NCI-H1092 (cell line): ENCODE results near the gene CPT2.
A peak's percentile ranks its signal among the peaks of the same experiment; 100 is the strongest.

ENCODE experiments used
- DNase-seq: peaks from one replicate; lab custom pipeline; 2025; lab: John Stamatoyannopoulos, UW

Gene CPT2

DNA sequence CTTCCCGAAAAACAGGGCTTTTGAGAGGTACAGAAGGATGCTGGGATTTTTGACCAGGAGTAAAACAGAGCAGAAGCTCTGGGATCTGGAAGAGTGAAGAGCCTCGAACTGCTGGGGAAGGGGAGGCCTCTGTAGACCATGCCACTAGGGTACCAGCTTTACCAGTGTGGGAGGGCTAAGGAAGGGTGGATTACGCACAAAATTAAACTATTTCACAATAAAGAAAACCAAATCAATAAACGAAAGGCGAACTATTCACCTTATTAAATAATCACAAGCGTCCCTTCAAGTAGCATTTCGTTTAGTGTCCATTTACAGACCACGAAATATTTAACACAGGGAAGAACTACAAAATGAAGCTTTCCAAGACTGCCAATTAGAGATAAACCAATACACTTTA, 23.1 kb downstream of the CPT2 start:
- no peak for DNase-seq

DNA sequence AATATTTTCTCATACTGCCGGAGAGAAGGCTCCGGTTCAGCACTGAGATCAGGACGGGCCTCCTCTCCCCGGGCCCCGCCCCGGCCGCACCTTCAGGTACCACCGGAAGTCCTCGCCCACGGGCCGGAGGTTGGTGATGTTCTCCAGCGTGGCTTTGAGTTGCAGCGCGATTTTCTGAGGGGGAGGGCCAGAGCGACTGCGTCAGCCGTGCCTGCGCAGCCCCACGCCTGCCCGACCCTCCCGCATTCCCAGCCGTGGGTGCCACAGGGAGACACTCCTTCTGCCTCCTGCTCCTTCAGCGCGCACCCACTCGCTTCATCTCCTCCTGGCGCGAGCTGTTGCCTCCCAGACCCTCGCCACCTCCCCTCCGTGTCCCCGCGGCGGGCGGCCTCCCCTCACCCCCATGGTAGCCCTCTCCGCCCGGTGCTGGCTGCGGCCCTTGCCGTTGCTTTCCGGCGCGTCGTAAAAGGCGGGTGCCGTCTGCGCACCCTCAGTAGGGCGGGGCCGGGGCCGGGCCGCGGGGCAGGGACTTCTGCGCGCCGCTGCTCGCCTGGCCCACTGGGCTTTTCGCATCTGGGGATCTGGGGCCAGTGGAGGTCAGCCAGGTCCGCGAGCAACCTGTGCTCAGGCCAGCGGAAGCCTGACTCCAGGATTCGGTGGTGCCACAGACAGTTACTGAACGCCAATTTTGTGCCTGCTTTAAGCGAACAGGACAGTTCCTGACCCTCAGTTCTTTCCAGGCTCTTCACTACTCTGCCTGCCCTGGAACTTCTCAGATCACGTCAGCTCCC, 23.7 kb downstream of the CPT2 start, which contains the start of gene CZIB:
CZIB (minus strand) TSS at position 464 of the 791 bp plus-strand sequence; CDS start at position 405, 59 bp downstream.
- DNase-seq = peak; percentile 81

DNA sequence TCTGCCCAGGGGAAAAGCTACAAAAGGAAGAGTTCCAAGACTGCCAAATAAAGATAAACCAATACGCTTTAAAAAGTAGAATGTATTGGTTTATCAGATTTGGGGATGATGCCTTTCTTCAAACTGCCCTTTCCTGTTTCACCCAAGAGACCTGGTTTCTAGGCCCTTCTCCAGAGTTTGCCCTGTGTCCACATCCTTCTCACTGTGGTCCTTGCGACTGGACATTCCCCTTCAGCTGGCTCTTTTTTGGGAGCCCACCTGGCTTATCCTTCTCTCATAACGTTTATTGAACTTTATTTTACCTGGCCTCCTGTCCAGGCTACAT, 24.3 kb downstream of the CPT2 start:
- no peak for DNase-seq

DNA sequence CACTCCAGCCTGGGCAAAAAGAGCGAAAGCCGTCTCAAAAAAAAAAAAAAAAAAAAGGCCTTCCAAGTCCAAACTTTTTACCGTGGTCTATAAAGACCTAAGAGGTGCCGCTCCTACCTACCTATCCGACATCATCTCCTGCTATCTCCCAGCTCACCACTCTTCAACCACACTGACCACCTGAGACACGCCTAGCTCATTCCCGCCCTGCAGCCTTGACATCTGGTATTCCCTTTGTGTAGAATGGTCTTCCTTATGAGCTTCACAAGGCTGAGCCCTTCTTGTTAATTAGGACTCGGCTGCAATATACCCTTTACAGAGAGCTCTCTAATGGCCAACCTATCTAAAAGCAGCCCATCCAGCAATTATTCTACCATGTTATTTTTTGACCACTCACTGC, 41.0 kb downstream of the CPT2 start:
- no peak for DNase-seq

DNA sequence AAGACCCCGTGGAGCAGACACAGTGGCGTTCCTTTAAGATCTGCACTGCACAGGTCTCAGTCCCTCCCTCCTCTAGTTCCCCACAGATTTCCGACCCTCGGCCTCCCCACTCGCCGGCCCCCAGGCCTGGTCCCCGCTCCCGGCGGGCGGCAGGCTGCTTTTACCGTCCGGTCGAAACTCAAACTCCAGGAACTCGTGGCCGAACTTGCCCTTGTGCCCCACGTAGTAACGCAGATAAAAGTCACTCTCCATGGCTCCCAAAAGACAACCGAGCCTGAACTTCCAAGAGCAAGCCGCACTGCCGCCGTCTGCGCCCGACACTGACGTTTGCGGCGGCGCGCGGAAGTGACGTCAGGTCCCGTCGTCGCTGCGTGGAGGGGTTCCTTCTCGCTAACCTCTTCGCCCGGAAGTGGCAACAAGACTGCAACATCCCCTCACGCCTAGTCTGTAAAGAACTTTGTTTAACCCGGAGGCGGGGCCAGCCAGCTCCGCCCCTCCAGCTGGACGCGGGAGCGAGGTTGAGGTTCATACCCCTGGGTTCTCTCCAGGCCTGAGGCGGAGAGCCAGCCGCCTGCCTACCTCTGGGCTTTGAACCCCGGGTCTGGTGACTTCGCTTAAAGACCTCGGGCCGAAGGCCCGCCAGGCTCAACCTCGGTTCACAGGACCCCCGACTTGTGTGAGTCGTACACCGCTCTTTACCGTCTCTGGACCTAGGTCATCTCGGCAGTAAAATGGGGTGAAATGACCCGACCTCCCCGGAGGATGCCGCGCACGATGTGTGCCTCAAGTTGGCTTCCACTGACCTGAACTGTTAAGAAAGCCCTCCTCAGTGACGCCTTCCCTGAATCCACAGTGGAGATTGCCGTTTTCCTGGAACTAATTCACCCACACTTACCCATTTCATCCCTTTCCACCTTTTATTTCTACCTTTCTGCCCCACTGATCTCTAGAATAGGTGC, 41.9 kb downstream of the CPT2 start, which contains the start of gene MAGOH:
MAGOH (minus strand) TSS at position 322 of the 959 bp plus-strand sequence; CDS start at position 252, 70 bp downstream.
- DNase-seq = peak; percentile 76

DNA sequence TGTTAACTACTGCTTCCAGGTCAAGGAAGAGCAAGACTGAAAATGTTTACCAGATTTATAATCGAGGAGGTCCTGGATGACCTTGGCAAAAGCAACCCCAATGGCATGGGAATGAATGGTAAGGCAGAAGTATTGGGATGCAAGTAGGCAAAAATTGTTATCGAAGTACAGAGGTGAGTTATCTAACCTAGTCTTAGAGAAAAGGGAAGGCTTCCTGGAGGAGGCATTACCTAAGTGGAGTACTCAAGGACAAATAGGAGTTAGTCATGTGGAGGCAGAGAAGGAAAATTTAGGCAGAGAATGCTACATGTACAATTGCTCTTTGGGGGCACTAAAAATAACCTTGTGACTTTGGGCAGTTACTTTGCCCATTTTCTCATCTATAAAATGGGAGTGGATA, 45.2 kb downstream of the CPT2 start:
- no peak for DNase-seq

DNA sequence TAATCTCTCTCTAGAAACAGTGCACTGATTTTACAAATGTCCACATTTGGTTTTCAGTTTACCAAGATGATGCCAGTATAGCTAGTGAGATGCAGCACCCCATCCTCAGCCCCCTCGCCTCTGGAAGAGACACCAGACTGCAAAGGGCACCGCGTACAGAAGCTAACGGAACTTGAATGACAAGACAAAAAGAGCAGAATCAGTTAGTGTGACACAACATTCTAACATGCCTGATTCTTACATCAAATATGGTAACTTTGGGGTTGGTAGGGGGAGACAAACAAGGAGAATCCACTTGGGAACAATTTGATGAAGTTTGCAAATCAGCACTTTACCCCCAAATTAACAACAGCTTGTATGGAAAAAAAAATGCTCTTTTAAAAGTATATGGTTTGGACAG, 45.8 kb downstream of the CPT2 start:
- DNase-seq = no peak

DNA sequence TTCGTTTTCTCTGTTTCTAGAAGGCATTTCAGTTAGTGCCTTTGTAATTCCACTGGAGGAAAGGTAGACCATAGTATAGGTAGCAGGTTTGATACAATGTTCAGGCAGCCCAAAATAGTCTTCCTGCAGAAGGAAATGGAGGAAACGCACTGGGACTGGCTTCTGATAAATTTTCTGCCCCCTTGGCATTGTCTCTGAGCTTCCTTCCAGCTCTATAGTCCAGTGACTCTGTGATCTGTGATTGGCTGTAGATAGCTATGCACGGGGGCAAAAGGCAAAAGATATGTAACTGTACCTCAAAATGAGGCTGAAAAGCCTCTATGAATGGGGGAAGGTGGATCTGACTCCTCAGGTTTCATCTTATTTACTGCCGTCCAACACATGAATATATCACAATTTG, 47.5 kb downstream of the CPT2 start:
- no peak for DNase-seq

DNA sequence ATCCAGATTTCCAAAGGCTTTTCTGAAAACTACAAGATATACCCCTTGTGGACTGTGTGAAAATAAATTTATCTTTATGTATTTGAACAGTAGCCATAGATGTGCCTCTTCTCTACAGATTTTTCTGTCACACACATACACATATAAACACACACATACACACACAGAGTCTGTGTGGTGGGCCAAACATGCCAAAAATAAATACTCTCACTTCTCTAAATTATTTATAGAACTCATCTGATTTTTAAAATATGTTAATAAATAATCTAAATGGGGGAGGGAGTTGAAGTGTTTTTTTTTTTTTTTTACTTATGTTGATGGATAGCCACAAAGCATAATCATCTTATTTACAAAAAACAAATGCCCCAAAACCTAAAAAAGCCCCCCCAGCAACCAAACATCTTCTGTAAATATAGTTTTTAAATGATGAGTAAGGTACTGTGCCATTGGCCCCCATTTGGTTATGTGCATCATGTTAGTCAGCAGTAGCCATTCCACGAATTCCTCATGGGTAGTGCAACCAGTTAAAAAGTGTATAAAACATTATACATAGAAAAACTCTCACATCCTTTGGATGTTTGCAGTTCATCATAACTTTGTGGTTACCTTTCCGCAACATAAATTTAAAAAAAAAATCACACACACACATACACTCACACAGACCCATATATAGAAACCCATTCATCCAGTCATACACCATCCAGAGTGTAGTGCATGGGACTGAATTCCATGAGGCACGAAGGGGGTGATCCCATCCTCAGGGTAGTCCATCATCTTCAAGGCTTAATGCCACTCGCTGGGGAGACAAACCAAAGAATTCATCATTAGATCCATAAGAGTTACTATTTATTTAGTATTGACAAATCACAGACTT, 49.9 kb downstream of the CPT2 start:
- DNase-seq = no peak

DNA sequence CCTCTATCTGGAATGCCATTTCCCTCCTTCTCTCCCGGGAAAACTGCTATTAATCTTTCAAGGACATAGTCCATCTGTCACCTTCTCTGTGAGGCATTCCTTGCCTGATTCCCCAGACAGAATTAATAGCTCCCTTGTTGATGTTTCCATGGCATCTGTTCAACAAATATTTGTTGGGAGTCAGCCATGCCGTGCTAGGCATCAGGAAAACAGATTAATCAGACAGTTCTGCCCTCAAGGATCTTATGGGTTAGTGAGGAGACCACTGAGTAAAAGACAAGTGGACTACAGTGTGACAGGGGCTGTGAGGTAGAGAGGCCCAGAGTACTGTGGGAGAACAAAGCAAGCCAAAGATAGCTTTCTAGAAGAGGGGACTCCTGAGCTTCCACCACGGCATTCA, 53.1 kb downstream of the CPT2 start:
- no peak for DNase-seq

DNA sequence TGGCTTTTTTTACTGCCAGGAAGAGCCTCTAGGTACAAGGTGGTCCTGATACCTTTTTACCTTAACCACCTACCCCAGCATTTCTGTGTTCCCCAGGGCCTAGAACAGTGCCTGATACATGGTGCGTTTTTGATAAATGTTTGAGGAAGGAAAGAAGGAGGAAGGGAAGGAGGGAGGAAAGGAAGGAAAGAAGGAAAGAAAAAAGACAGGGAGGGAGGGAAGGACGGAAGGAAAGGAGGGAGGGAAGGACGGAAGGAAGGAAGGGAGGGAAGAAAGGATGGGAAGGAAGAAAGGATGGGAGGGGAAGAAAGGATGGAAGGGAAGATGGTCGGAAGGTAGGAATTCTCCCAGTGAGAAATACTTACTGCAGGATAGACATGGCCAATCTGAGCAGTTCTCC, 53.7 kb downstream of the CPT2 start:
- DNase-seq = no peak

DNA sequence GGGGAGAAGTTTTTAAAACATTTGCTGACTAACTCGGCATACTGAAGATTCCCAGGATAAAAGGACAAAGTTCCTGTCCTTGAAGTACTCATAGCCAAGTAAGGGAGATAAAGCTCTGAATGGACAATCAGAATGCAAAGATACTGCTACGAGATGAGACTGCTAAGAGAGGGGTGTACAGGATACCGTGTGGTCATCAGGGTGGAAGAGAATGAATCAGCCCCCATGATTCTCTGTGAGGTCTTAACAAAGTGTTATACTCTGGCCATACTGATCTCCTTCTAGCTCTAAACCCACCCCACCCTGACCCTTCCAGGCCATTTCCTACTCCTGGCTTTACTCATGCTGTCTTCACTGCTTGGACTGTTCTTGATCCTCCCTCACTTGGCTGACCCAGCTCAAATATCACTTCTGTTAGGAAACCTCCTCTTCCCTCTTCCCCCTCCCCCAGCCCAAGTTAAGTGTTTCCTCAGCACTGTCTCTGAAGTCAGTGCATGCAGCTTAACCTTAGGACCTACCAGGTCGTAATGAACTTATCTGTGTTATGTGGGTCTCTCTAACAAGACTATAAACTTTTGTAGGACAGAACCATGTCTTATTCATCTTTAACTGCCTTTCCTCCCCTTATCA, 57.5 kb downstream of the CPT2 start:
- DNase-seq = no peak

DNA sequence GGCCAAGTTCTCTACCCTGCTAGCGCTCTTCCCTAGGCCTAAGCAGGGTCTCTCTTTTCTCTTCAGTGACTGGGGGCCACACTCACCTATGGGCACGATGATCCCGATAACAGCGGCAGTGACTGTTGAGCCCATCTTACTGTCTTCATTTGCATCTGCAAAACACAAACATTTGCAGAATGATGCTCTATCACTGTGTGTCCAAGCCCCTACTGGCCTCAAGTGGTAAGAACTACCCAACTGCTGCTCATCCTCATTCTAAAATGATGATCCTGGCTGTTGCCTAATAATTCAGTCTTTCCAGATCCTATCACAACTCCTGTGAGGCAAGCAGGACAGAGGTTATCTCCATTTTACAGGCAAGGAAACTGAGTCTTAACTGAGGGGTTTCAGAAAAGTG, 58.4 kb downstream of the CPT2 start:
- DNase-seq = no peak

DNA sequence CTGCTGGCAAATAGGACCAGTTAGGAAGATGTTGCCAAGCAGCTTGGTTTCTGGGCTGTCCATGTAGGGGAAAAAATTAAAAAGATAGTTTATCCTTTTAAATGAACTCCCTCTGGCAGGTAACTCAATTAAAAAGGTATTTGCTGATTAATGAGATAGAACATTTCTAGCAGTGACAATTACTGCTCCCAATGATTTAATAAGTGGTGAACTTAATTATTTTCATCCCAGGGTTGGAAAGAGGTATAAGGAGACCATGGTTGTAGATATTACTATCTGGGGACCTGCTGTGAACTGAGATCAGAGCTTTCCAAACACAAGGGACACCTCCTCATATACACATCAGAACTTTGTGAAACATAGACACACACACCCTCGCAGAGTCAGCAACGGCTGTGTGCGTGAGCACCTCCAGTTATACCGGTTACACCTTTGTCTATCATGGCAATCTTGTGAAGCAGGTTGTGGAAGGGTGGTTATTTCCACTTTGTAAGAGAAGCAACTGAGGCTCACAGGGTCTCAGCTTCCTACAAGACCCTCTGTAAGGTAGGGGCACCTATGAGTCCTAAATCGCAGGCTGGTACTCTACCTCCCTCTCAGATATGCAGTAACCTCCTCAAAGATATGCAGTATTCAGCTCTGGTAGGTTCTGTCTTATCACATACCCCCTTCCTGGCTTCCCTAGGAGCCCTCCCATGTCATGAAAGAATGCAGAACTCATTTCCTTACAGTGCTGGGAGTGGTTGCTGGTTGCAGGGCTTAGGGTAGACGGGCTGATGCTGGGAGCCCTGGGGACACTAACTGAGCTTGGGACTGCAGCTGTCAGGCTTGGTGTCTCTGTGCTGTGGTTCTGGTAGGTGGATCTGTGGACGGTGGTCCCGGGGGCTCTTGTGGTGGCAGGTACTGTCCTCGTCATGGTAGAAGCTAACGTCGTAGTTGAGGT, 60.2 kb downstream of the CPT2 start:
- DNase-seq = no peak

DNA sequence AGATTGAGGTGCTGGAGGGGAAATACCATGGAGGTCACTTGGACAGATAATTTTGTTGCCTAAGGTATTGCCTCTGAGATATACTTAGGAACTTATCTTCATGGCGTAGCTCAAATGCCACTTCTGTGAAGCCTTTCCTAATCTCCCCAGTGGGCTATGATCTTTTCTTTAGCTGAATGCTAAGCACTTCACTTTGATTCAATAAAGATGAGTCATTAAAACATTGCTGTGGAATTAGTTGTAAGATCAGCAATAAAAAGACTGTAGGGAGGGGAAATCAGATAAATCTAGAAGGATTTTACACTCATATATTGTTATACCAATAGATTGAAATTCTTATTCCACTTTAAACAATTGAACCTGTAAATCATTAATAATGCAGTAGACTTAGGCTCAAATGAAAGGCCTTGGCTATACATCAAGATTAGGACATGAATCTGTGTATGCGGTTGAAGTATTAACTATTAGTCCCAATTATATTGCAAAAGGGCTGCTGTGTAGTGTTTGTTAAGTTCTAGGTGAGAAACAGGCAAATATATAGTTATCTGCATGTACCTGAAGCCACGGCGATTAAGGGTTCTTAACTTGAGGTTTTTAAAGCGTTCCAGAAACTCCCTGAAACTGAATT, 60.9 kb downstream of the CPT2 start:
- DNase-seq = no peak

DNA sequence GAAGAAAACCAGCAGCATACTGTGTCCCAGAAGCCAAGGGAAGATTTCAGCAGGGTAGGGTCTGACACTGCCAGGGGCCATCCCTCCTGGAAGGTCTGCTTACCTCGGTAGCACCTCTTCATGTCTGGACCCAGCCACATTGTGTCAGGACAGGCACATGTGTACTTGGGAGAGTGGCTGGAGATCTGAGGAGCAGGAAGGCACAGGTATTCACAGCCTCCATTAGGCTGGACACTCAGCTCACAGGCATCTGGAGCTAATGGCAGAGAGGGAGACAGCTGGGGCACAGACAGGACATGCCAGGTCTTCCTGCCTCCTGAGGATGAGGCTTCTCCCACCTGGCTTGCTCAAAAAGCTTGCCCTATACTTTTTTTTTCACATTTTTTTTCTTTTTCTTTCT, 61.6 kb downstream of the CPT2 start:
- DNase-seq = no peak

DNA sequence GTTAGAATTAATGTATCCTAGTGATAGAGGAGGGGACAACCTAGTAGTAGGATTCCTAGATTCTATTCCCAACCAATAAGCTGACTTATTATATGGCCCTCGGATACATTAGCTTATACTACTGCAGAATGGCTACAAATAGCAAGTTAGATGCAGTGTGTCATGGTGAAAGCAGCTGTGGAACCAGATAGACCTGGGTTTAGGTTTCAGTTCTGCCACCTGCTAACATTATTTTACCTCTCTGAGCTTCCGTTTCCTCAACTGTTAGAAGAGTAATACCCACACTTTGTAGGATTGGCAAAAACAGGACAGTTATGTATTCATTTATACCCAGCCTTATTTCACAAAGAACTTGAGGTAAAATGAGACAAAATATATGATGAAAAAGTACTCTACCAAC, 63.3 kb downstream of the CPT2 start:
- DNase-seq = no peak

DNA sequence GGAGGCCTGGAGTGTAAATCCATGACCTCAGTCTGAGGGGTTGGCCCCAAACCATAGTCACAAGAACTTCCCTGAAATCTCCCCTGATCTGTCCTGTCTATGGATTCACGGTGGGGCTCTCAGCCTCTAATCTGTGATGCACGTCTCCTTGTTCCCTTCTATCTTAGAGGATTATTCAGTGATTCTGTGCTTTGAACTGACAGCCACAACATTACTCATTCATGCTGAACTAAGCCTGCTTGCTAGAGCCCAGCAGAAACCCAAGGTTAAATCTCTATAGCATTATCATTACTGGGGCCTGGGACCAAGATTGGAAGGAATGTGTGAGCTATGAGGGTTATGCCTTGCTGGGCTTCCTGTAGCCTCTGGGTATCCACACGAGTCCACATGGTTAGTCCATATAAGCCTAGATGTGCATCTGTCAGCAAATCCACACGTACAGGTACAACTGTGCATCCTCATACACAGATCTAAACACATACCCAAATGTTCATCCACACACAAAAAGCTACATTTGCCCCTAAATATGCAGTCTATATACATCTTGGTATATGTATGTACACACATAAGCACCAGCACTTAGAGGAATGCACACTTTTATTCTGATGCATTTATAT, 64.1 kb downstream of the CPT2 start:
- DNase-seq = no peak

DNA sequence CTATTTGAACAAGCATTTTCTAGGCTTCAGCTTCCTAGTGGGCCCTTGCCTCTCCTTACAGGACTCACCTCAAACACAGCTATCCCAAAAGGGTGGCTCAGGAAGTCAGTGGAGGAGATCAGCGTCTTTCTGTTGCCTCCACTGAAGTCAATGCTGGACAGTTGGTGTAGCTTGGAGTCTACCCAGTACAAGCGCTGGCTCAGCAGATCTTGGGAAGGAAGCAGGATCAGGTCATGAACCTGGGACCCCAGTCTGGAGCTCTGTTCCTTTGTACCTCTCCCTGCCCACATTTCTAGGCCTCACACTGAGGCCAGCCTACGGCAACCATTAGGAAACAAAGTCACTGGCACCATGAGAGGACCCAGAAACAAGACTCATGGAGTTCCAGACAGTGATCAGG, 65.4 kb downstream of the CPT2 start:
- DNase-seq = no peak
